ENCODE results near the gene RNF8.

The RNF8 gene

DNA sequence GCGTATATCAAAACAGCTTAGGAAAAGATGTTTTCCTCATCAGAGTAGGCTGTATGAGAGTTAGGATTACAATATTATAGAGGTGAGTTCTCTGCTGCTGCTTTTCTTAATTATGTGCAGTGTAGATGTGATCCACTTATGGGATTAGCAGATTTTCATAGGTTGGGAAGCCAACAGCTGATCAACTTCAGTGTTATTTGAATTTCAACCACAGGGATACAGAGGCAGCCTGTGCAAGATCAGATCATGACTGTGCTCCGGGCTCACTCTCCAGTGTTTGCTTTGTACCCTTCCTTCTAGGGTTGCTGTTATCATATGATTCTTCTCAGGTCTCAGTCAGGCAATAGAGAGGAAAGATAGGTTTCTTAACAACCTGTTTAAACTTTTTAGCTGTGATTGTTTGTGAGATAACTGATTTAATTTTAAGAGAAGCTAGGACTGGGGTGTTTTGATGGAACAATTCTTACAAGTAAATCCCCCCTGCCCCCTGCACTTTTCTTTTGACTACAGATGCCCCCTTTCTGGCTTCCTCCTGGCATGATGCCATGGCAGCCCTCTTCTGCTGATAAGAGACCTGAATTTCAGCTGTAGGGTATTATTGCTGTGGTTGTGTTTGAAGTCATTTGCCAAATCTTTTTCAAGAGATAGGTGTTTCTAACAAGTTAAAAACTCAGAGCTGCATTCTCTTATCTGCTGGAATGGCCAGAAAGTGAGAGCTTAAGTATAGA, 8.5 kb downstream of the RNF8 start:
- DNase-seq, result no peak

DNA sequence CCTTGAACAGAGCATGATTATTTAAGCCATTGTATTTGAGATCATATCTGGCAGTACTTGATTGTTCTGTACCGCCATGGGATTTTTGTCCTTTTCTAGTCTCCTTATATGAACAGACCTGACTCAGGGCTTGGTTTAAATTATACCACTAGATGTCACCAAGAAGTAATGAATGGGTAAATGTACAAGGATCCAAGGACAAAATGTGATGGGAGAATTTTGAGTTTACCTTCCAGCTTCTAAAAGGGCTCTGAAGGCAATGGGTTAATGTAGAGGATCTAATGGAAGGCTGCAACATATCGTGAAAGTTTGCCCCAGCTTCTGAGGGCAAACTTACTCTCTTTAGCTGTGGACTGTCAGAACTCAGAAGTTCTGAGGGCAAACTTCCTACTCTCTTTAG, 12.0 kb downstream of the RNF8 start:
- DNase-seq, result no peak

DNA sequence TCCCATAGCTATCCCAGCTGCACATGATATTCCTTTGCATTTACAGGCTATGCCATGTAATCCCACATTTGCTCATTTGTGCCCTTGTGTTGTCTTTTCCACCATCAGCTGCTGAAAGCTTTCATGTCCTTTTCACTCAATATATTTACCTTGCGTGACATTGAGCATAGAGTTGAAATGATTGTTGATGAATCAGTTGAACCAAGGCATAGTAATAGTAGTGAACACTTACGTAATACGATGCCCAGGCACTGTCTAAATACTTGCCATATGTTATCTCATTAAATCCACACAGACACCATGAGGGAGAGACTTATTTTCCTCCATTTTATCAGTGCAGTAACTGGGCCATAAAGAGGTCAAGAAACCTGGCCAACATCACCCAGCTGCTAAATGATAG, 13.1 kb downstream of the RNF8 start:
- DNase-seq, result no peak

DNA sequence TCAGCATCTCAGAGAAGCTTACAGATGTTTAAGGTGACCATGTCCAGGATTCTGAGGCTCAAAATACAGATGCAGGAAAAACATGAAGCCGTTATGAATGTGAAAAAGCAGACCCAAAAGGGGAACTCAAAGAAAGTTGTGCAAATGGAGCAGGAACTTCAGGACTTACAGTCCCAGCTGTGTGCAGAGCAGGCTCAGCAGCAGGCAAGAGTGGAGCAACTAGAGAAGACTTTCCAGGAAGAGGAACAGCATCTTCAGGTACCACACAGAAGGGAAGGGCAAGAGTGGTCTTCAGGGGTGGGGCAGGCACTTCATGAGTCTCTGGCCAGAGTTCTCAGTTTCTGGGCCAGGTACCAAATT, 15.2 kb downstream of the RNF8 start:
- no peak for DNase-seq

DNA sequence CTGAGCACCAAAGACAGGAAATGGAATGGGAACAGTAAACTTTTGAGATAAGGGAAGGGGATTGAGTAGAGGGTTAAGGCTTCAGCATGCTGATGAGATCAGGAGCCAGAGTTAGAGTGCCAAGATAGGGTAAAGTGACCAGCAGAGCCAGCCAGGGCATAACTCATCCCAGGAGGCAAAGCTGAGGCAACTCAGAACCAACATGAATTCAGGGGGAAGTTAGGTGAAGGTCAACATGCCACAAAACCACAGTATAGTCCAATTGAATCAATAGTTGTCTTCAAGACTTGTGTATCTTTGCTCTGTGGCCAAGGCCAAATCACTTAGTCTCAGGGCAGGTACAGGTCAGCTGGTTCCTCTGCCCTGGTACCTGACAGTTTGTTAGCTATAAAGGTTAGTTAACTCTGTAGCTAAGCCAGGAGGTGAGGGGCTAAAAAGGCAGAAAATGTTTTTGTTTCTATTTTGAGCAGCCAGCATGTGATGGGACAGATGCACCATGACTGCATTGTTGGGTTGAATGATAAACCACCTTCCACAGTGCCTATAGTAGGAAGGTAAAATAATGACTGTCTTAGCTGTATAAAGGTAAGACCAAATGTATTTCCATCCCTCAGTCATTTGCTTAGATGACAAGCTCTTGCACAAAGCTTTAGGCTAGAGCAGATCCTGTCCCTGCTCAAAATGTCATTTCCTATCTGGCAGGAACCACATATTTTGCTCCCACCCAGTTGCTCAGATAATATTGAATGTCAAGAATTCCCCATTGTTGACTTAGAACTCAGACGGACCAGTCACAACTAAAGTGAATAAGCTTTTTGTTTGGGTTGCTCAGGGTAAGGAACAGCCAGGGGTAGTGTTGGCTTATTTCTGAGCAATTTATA, 15.8 kb downstream of the RNF8 start:
- no peak for DNase-seq

DNA sequence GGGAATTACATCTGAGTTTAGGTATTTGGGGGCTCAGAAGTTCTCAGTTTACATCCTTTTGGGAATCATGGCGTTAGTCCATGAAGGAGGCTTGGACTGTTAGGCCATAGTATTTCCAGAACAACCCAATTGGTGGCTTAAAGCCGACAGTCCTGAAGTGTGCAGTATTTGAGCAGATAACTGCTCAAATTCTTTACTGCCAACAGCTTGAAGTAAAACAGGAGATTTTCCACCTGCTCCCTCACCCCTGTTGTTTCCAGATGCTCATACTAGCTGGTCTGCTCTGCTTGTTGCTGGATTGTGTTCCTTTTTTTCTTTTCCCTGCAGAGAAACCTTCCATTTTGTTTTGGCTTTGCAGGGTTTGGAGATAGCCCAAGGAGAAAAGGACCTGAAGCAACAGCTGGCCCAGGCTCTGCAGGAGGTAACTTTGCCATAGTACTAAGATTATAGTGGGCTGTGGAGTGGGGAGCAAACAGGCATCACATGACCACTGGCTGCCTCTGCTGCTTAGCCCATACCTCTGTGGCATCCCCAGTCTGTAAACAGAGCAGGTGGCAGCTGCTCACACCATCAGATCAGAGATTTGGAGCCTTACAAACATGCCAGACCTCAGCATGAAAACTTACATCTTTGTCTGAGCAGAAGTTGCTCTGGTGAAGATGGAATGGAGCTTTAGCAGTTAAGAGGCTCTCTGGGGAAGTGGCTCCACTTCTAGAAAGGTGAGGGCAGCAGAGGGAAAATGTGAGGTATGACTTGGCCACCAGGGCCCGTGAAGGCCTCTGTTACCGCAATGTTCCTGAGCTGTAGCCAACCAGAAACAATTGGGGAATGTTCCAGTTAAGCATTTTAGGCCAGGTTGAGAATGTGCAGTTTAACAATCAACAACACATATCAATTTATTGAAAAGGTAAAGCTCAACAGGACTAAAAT, 17.6 kb downstream of the RNF8 start:
- no peak for DNase-seq

DNA sequence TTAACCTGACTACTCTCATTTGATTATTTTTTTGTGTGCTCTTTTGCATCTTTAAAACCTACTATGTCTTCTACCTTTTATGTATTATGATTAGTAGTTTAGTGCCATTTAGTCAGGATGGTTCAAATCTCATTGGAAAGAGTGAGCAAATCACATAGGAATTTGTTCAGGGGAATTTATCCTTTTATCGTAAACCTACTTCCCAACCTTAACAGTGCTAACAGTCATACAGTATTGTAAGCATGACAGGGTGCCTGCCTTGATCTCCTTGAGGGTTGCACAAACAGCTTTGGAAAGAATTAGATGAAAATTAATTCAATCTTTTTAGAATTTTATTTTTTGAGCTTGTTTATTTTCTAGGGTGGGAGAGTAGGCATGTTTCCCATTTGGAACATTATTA, 18.3 kb downstream of the RNF8 start:
- no peak for DNase-seq

DNA sequence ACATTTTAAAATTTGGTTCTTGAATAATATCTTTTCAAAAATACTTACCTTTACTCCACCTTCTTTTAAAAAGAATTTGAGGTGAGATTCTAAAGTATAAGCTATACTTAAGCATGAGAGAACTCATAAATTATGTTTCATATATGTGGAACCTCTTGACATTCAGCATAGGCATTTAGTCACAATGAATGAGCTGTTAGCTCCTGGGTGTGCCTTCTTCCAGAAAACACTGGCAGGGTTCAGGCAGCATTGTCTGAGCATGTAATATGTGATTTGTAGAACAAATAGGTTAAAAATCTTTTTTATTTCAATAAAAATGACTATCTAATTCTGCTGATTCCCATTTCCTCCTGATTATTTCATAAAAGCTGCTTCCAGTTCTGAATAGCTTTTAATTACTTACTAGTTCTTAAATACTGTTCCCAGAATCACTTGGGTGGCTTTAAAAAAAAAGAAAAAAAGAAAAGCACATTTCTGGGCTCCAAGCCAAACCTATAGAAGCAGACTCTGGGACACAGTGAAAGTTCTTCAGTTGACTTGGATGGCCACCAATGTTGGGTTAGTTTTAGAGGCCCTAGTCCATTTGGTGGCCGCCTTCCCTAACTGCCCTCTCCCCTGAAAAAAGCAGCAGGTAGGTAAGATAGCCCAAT, 20.2 kb downstream of the RNF8 start:
- no peak for DNase-seq

DNA sequence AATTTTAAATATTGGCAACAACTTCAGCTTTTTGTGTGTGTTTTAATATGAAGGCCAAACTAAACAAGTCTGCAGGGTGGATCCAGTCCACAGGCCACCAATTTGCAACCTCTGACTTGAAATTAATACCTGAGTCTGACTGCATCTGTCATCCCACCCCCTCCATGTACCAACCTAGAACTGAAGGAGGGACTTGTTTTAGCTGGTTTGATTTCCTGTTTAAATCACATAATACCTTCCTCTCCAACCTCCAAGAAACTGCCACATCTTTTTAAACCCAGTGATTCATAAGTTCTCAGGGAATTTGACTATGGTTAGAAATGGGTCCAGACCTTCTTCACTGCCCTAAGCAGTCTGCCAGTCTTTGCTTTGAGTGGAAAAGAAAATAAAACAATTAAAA, 21.6 kb downstream of the RNF8 start:
- no peak for DNase-seq

DNA sequence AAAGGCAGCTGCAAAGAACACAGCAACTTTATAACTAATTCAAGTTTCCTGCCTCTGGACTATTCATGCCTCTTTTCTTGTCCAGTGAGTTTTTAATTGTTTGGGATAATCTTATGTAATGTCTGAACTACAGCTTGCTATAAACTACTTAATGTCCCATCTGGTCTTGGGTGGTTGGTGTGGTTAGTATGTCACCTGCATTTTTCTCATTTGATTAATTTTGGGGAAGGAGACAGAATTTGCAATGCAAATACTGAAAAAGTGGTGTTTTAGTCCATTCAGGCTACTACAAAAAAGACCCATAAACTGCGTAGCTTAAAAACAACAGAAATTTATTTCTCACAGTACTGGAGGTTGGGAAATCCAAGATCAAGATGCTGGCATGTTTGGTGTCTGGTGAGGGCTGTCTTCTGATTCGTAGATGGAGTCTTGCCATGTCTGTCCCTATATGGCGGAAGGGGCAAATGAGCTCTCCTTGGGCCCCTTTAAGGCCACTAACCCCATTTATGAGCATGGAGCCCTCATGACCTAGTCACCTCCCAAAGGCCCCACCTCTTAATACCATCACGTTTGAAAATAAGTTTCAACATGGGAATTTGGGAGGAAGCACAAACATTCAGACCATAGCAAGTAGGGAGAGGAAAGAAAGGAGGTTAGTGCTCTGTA, 22.4 kb downstream of the RNF8 start:
- DNase-seq, result no peak

DNA sequence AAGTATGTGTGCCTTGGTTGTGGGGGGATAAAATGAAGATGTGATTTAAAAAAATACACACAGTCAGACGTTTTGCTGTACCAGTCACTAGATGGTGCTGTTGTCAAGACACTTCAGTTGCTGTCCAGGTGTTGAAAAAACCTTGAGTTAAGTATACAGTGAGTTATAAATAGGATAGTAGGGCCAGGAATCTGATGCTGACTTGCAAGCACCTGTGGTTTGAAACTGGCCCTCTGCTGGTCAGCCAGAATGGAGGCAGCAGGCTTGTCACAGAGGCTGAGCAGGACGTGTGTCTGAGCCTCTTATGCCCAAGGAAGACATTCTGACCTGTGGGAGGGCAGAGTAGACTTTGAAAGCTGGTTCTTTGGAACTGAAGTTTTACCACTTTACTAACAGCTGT, 27.8 kb downstream of the RNF8 start:
- peak; percentile 39 for DNase-seq

DNA sequence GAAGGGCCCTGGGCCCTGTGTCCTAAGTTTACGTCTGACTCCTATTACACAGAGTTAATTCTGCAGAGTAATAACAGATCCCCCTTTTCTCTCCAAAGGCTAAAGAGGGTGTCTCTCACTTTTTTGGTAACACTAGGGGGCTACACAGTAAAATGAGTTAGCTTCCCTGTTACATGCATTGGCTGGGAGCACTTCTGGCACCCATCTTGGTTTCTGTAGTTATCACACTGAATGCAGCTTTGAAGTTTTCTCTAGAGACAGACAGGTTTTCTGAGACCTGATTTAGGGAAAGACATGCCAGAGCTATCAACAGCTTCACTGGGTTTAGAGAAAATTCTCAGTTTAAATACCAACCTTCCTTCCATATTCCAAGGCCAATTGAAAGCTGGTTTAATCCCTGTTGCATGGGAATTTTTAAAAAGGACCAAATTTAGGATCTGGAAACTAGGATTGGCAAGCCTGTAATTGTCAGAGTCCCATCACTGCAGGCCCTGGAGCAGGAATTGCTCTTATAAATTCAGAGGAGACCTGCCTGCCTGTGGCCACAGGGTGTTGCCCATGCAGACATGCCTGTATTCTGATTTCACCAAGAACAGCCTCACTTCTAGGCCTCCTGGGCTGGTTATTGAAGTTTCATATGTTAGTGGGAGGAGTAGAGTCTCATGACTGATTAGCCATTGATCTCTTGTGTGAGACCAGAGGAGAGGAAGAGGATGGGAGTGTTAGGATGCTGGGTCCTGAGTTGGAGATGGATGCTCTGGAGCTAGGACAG, 29.4 kb downstream of the RNF8 start:
- no peak for DNase-seq

DNA sequence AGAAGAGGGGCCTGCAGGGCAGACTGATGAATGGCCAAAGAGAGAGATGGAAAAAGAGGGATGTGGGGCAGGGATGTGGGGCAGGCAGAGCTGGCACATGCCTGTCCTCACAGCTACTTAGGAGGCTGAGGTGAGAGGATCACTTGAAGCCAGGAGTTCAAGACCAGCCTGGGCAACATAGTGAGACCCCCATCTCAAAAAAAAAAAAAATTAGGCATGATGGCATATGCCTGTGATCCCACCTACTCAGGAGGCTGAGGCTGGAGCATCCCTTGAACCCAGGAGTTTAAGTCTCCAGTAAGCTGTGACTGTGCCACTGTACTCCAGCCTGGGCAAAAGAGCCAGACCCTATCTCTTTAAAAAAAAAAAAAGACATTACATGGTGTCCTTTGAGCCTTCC, 34.8 kb downstream of the RNF8 start:
- no peak for DNase-seq

DNA sequence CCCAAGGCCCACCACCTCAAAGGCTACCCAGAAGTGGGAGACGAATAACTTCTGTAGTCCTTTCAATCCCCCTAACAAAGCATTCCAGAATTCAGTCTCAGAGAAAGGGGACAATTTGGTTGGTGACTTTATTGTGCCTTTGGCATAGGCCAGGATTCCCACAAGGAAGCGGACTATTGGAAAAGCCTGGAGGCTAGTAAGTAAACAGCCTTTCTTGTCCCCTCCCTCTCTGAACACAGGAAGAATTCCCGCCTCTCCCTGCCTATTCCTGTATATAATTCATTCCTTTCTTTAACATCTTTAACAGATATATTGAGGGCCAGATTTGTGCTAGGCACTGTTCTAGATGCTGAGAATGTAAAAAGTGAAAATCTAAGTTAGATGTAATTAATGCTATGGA, 36.1 kb downstream of the RNF8 start:
- no peak for DNase-seq

DNA sequence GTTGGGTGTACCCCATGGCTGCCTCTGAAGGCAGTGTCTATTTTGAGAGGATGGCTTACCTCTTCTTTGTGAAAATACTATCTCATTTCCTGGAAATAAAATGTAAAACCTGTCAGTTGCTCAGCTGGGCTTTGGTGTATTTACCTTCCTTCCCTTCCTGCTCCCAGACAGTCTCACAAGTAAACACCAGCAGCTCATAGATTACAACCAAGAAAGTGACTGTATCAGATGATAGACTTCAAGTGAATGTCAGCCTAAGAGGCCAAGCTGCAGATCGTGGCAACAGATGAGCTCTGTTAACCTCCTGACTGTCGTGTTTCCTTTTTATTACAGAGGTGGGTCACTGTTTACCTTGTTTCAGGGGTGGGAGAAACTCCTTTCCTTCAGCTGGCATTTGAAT, 37.3 kb downstream of the RNF8 start:
- no peak for DNase-seq

DNA sequence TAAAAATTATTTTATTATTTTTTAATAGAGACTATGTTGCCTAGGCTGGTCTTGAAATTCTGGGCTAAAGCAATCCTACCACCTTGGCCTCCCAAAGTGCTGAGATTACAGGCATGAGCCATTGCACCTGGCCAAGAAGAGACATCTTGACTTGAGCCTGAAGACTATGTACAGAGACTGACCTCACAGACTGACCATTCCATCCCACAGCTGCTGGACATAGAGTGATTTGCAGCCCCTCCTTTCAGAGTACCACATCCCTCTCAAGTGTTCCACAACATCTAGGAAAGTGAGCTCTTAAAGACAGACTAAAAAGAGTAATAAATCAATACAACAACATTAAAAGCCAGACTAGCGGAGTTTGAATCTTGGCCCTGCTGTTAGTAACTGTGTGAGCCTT, 39.0 kb downstream of the RNF8 start:
- no peak for DNase-seq

DNA sequence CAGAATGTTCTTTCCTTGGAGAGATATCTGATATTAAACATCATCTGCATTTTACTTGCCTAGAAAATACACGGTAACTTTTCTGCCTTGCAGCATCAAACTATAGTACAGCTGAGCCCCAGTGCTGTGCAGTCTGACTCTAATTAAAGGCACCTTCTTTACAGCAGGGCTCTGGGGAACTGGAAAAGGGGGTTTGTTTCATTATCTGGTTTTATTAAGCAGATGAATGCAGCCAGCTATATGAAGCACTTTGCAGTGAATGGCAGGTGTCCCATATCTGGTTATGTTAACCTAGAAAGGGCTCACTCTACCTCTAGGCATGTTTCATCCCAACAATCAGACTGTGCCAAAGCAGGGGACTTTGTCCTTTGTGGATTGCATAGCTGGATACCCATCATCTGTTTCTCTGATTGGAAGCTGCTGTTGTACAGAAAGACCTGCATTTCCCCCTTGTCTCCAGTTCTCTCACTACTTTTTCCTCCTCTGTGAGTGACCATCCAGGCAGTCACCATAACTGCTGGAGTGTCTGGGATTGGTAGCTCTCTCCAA, 39.7 kb downstream of the RNF8 start:
- DNase-seq, result no peak

DNA sequence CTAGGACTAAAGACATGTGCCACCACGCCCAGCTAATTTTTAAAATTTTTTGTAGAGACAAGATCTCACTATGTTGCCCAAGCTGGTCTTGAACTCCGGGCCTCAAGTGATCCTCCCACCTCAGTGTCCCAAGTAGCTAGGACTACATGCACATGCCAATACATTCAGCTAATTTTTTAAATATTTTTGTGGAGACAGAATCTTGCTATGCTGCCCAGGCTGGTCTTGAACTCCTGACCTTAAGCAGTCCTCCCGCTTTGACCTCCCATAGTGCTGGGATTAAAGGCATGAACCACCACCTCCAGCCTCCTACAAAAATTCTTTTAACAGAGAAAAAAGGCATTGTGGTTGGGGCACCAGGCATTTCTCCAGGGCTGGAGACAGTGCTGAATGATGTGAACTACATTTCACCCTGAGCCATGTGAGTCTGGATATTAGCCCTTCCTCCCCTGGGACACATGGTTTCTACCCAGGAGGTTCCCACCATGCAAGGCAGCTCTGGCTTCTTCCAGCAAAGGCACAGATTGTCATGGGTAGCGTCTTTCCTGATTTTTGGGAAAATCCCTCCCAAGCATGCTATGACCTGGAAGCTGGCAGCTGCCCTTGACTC, 42.9 kb downstream of the RNF8 start:
- DNase-seq, result no peak

DNA sequence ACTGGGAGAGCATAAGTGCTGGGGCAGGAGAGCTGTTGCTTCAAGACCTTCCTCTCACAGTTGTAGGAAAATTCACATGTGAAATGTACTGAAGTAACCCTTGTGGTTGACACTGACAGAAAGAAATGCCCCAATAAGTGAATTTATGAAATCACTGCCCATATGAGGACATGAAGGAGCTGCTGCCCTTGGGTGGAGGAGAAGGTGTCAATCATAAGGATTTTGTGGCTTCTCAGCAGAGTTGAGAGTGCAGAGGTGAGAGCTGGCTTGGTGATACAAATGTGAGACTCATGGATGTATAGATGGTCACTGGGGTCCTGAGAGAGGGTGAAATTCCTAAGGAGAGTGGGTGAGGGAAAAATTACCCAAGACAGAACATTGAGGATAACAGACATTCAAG, 45.3 kb downstream of the RNF8 start:
- no peak for DNase-seq

DNA sequence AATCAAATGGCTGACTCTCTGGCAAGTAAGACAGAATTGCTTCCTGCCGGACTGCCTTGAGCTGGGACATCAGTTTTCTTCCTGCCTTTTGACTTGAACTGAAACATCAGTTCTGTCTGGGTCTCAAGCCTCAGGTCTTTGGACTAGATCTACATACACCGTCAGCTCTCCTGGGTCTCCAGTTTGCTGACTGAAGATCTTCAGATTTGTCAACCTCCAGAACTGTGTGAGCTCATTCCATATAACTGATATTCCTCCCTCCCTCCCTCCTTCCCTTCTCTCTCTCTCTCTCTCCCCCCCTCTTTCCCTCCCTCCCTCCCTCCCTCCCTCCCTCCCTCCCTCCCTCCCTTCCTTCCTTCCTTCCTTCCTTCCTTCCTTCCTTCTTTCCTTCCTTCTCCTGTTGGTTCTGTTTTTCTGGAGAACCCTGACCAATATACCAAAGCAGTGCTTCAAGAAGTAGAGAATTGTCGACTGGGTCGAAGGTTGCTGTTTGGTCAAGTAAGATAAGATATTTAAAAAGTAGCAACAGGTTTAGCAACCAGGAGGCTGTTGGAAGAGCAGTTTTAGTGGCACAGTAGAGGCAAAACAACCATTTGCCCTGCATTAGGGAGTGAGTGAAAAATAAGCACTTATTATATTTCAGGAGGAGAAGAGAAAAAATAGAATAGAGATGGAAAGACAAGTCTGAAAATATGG, 46.2 kb downstream of the RNF8 start:
- no peak for DNase-seq

Measured in NCI-H1092 treated with DMSO at 0.1 percent for 48 hours (cell line).